NCI-H345 (cell line): Measurements from ENCODE around the gene RAMACL.
"Not testable (repeated sequence)": the region's sequence is repeated elsewhere in the genome, so short reads cannot be mapped to it uniquely, and the experiment has no call there.

Experiments
- DNase-seq: peaks from one replicate; lab custom pipeline; 2025; lab: John Stamatoyannopoulos, UW

Gene RAMACL

DNA sequence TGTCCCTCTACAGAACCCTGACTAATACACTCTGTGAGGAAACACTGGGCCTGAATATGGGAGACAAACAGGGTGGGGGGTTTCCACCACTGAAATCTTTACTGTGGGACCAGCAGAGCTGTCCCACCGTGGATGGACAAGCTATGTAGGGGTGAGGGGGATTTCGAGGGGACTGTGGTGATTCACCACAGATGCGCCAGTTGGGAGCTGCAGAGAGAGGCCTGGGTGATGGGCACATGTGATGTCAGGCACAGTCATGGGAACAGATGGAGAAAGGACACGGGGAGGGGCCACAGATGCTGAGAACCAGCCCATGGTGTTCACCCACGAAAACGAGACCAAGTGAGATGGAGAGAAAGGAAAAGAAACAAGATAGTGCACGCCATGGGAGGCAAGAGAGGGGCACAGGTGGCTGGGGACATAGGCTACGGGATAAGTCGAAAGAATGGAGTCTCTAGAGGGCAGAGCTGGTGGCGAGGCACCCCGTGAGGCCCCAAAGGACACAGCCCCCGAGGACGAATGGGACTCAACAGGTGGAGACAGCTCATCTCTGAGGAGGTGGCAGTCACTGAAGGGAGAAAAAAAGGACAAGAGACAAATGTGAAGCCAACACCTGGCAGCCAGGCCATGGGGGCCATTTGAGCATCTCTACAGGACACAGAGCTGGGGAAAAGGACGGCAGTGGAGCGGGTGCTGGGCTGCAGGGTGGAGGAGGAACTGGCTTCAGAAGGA is 10.5 kb upstream of the RAMACL start:
- DNase-seq: no peak

DNA sequence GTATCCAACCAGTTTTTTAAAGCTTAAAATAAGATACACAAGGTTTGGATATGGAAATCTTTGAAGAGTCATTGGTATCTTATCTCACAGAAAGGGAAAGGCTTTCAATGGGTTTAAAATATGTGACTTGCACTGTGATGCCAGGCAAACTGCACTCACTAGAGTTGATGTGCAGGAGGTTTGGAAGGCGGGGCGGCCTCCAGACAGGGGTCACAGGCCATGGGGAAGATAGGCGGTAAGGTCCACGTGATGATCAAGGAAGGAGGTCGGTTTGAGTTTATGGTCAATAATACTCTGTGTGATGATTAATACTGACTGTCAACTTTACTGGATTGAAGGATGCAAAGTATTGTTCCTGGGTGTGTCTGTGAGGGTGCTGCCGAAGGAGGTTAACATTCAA is 9.5 kb upstream of the RAMACL start:
- DNase-seq: no peak

DNA sequence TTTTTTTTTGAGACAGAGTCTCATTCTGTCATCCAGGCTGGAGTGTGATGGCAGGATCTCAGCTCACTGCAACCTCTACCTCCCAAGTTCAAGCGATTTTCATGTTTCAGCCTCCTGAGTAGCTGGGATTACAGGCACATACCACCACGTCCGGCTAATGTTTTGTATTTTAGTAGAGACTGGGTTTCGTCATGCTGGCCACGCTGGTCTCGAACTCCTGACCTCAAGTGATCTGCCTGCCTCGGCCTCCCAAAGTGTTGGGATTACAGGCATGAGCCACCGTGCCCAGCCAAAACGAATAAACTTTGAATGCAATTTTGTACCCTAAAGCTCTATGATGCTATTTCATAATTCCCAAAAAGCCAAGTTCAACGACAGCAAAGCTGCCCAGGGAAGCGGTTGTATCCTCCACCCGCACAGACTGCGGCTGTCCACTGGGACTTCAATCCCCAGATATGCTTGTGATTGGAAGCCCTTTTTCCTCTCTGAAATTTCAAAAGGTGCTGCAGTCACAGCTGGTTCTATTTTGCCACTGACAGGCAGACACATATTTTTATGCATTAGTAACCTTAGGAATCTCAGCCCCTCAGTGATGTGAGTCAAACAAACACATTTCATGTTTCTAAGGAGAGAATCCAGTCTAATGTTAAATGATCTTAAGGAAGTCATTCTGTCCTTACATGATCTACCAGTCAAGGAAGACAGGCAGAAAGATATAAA is 8.7 kb upstream of the RAMACL start:
- DNase-seq: no peak

DNA sequence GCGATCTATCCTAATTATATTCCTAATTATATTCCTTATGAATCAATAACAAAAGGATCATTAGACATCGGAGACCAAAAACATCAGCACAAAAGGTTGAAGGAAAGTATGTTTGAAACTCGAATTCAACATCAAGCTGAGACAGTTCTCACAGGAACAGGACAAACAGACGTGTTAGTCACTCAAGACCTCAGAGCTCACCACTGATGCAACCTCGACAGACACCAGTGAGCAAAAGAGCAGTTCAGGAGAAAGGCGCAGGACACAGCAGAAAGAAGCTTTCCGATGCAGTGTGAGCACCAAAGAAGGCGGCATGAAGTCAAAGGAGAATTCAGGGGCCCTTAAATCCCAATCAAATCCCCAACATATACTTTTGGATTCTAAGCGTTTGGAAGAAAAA is 6.3 kb upstream of the RAMACL start:
- no peak for DNase-seq

DNA sequence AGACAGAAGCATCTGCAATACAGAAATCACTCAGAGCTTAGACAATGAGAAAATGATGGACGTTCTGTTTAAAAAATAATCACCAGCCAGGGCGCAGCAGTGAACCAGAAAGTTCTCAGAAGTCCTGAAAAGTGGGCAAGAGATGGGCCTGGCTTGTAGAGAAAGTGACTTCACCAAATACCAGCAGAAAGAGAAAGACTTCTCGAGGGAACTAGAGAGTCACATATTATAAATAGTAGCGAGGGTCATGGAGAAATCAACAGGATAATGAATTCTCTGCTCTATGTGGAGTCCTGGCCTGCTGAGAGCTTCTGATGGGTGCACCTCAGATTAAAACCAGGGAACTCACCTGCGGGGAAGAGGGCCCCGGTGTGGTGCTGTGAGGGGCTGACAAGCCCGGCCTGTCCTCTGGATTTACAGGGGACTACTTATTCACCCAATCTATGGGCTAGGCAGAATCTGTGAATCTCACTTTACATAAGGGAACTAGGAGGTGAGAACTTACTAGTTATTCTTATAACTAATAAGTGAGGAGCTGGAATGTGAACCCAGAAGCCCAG is 5.6 kb upstream of the RAMACL start:
- DNase-seq: no peak

DNA sequence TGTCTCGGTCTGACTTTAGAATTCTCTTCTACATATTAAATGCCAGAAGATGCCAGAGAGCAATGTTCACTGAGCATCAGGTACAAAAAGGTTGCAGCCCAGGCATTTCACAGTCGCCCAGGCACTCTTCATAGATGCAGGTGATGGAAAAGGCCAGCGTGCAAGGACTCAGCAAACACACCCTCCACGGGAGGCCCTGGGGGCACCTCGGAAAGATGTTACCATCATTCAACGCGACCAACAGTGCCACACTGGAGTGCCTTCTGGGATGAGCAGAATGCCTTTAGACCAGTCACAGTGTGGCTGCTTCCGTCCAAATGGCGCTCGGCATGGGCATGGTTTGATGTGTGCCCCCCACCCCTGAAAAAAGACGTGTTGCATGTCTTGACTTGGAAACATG is 4.5 kb upstream of the RAMACL start:
- no peak for DNase-seq

DNA sequence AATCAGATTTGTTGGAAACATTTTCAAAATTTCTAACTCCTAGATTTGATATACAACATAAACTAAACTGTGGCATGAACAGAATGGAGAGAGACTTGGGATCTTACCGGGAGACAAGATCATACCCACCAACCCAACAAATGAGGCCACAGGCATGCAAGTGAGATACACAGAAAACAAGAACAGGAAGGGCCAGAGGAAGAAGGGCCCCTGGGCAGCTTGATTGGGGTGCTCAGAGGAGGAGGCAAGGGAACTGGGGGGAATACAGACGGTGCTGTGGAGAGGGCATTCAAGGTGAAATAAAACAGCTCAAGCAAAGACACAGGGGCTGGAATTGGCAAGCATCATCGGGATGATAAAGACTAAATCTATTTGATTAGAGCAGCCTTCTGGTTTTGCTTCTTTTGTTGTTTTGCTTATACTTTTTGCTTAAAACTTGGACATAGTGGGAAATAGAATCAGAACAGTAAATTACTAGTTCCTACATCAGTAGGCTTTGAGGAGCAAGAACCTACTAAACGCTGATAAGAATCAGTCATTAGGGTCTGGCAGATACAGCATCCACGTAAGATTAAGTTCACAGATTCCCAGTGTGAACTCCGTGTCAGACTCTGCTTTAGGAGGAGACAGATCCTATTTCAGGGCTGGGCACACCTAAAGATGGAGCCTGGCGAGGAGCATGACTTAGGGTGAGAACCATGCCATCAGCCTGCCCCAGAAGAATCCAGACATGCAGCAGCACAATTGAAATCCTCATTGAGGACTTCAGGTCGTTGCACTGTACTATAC is 3.5 kb upstream of the RAMACL start:
- no peak for DNase-seq

DNA sequence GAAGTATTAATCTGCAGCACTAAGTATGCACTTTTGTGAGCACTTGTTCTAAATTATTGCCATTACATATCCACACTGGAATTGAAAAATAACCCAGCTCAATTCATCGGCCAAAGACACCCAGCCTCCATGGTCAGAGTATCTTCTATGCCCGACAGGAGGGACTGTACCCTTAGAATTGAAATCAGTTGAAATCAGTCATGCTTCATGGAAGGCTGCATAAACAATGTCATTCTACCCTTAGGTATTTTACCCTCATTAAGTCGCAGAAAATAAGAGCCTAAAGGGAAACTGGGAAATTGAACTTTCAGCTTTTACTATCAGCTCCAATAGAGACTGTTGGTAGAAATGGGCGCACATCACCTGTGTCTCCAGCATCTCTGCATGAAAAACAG is 2.9 kb upstream of the RAMACL start:
- no peak for DNase-seq

DNA sequence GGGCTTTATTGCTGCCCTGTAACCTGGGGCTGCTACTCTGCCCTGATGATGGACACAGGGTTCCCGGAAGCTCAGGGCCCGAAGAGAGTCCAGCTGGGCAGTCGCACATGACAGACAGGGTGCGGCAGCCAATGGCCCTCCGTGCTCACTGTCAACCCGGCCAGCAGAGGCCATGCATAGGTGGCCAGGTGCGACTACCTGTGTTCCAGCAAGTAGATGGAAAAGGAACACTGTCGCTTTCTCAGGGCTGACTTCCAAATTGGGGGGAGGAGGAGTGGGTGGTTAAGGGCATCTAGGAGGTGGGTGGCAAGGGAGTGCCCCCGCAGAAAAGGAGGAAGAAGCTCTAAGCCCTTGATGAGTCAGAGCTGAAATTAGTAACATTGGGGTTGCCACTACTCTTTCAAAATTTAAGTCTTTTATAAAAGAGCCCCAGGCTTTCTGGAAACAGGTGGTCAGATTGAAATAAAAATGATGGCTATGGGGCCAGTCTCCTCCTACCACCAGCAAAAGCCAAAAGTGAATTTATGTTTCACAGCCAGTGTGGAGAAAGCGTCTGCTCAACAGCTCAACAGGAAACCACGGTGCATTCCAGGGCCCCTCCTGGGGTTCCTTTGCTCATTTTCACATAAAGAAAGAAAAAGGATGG is 2.3 kb upstream of the RAMACL start:
- DNase-seq: no peak

DNA sequence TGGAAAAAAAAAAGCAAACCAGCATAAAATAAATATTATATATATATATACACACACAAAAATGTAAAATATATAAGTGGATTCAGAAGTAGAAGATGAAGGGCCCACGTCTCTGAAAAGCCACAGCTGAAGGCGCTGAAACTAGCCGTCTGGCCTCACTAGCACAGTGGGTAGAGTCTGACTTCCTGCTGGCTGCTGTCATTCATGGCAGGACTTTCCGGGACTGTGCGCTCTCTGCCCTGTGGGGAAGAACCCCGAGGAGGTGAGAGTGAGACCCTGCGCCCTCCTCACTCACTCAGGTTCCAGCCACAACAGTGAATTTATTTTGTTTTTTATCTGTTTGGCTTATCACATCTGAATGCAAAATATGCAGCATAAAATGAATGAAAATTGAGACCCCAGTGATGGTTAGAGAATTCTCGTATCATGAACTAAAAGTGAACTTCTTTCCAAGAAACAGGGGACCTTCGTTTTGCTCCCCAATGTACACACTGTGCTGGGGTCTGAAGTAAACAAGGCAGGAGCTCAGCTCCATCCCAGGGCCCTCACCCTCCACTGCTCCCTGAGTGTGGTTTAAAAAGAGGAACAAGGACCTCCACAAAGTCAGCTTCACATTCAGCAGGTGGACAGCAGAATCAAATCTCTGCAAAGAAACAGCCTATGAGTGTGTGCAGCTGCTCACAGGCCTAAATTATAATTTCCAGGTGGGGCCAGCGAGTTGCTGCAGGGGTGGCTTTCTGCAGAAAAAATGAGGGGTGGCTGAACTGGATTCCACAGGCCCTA is 1.3 kb upstream of the RAMACL start:
- DNase-seq: no peak

DNA sequence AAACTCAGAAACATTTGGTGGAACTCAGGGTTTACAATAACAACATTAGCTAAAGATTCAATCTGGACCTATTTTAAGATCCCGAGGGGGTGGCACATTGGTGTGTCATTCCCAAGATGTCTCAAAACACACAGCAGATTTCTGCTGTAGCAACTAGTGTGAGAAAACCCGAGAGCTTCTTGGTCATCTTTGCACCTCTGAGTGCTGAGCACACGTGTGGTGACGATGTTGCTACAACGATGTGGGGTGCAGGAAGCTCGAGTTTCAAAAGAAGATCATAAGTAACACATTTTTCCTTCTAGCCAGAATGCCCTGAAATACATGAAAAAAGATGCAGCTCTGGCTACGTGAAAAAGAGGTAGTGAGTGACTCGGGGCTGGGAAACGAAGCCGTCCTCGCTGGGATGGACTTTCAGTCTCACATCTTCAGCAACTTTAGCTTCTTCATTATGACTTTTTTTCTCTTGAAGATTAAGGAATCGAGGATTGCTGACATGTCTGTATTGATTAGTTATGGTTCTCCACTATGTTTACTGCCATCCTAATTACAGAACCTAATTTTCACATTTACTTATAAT is 1.5 kb downstream of the RAMACL start:
- no peak for DNase-seq

DNA sequence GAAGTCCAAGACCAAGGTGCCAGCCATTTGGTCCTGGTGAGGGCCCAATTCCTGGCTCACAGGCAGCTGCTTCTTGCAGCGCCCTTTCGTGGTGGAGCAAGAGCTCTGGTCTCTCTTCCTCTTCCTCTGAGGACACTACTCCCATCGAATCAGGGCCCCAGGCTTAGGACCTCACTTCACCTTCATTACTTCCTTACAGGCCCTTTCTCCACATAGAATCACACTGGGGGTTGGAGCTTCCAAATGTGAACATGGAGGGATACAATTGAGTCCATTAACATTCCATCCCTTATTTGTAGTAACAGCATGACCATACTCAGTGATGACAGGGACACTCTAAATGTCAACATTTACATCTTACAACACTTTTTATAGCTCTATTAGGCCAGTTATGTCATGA is 2.3 kb downstream of the RAMACL start:
- DNase-seq: no peak

DNA sequence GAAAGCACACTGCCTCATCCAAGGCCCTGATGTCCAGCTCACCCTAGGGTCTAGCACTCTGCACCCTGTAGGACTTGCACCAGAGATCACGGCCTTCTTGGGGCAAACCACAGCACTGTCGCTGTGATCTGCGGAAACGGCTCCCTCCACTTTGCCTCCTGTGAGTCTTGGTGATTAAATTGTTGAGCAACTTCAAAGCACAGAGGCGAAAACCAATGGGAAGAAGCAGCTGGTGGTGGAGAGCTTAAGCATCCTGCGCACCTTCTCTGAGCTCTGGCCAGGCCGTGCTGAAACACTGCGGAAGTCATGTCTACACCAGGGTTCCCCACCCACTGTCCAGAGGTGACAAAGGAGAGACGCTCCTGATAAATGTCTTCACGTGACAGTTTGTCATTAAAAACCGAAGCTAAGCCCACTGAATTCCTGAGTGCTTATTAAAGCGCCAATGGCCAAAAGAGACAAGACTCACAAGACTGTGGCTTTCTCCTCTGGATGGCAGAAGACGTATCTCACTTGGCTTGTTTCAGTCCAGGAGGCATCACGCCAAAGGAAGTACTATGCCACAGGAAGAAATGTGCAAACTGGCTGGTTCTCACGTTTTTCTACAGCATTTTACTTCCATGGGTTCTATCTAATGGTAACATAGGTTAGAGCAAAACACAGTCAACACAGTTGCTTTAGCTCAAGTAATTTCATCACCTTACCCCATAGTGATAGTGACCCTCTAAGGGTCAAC is 3.1 kb downstream of the RAMACL start:
- DNase-seq: no peak

DNA sequence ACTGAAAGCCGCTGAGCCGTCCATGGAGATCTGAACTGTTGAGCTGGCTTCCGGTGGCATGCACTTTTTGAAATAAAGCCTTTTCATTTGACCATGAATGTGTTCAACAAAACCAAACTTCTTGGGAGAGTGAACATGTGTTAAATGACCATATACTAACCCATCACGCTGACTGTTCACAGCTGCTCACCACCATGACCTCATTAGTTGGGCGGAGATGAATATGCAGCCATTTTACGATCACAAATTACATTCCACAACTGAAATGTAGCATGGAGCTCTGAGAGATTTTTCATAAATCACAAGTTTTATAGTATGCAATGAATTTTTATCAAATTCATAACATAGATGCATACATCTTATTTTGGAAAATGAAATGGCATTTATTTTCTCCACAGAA is 4.2 kb downstream of the RAMACL start:
- DNase-seq: no peak

DNA sequence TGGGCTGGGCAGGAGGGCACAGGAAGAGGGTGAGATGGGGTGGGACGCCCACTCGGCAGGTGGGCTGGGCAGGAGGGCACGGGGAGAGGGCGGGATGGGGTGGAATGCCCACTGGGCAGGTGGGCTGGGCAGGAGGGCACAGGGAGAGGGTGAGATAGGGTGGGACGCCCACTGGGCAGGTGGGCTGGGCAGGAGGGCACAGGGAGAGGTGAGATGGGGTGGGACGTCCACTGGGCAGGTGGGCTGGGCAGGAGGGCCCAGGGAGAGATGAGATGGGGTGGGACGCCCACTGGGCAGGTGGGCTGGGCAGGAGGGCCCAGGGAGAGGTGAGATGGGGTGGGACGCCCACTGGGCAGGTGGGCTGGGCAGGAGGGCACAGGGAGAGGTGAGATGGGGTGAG is 4.7 kb downstream of the RAMACL start:
- not testable (repeated sequence) for DNase-seq

DNA sequence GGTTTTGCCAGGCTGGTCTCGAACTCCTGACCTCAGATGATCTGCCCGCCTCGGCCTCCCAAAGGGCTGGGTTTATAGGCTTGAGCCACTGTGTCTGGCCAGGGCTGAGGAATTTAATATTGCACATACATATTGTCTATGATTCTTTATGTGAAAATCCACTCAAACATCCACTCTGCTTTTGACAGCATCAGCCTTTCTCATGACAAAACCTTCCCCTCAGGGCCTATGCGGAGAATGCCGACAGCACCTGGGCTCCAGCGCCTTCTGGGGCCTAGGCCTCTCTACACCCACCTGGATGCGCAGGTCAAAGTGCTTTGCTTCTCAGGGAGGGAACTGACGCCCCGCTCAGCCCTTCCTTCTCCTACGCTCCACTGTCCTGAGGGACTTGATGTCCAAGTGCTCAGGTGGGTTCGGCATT is 5.4 kb downstream of the RAMACL start:
- no peak for DNase-seq

DNA sequence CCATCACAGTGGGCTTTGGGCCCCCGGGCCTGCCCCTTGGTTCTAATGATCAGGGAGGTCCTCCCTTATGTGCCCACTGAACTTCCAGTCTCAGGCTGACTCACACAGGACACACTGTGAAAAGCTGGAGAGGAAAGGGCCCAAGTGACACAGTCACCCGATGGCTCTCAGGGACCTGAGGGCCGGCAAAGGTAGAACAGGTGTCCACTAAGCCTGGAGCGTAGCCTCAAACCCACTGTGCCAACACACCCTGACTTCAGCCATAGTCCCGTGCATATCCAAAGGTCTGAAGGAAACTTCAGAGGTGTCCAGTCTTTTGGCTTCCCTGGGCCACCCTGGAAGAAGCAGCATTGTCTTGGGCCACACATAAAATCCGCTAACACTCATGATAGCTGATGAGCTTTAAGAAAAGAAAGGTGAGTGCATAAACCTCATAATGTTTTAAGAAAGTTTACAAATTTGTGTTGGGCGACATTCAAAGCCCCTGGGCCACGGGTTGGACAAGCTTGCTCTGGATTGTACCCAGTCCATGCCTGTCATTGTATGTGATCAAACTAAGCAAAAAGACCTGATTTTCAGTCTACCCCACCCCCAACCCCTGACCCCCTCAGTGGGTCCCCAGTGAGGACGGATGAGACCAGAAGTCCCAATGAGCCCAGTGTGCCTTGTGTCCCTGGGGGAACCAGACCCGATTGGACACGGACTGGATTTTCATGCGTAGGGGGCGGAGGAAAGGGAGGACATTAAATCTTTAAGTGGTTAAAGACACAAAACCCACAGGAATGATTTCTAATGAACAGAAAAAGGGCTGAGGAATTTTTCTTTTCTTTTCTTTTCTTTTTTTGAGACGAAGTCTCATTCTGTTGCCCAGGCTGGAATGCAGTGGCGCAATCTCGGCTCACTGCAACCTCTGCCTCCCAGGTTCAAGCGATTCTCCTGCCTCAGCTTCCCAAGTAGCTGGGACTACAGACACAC is 6.1 kb downstream of the RAMACL start:
- DNase-seq: no peak

DNA sequence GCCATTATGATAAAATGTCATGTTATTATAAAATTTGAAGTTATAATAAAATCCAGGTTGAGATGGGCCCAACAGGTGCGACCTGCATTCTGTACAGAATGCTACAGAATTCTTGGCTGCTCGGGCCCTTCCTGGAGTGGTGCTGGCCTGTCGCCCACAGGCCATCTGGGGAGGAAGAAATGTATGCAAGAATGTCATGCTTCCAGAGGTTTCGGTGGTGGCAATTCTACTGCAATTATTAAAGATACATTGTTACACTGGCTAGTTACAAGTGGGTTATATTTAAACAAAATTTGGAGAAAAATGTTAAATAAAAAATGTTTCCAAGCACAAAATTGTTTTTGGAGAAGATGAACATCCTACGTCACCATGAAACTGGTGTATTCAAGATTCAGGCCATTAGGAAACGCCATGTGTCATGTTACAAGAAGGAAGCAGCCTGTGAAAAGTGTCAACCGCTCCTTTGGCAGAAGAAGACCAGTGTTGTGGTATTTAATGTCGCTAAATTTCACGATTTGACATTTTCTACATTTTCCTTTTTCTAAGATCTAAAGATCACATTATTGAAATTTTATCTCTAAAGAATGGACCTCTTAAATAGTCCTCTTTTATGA is 7.1 kb downstream of the RAMACL start:
- DNase-seq: no peak
